PC-3 (cell line): ENCODE data around the gene SCRN3.

Experiments used
- CTCF ChIP-seq: fragments of 300-600 bp; sonication (generic); conservative IDR thresholded peaks from 2 replicates; pipeline ENCODE4 v1.5.1; 2017; ENCODE audit warnings: antibody characterized with exemption, low read depth, mild to moderate bottlenecking, low read length
- EZH2 ChIP-seq: fragments of 300-600 bp; sonication (generic); IDR thresholded peaks from one replicate; pipeline ENCODE4 v1.6.1; 2017; ENCODE audit warnings: antibody characterized with exemption, mild to moderate bottlenecking, low read length; ENCODE audit not compliant: unreplicated experiment
- EZH2phosphoT487 ChIP-seq: fragments of 300-600 bp; sonication (generic); IDR thresholded peaks from 2 replicates; pipeline ENCODE4 v1.6.1; 2018; ENCODE audit warnings: mild to moderate bottlenecking, antibody characterized with exemption, low read length, borderline replicate concordance

- TF ChIP-seq EZH2phosphoT487 (no peak), CTCF (no peak), EZH2 (no peak)
These were observed 39.2 kb upstream of the SCRN3 start for GRCh38 chr2:174356347-174356746.
